Astrocyte (in vitro differentiated cells and primary cell): ENCODE data around the gene ETV6. TPM values are rescaled to one million over a fixed set of nuclear protein-coding genes. Genes with fewer than 3 reads are reported as not detected.

Experiments used
- DNase-seq: peaks from one replicate; pipeline ENCODE4 v3.0.0-alpha.2; 2010; ENCODE audit warnings: low read depth
- FAIRE-seq: peaks from 2 replicates; lab custom pipeline; 2011; peaks lifted over from hg19 to GRCh38; lab: Jason Lieb, UNC
- H2AFZ ChIP-seq: 2 replicates; pipeline ENCODE4 v1.6.0; 2012; ENCODE audit warnings: low read depth, low read length, inconsistent platforms
- H3K27ac ChIP-seq: 2 replicates; pipeline ENCODE4 v1.5.1; 2011; ENCODE audit warnings: low read depth, low read length, inconsistent platforms
- H3K27me3 ChIP-seq: 2 replicates; pipeline ENCODE4 v1.6.0; 2011; ENCODE audit warnings: low read length, inconsistent platforms; ENCODE audit not compliant: insufficient read depth
- H3K36me3 ChIP-seq: 2 replicates; pipeline ENCODE4 v1.5.1; 2011; ENCODE audit warnings: low read length, inconsistent platforms; ENCODE audit not compliant: insufficient read depth
- H3K4me1 ChIP-seq: 2 replicates; pipeline ENCODE4 v1.5.1; 2011; ENCODE audit warnings: low read length, inconsistent platforms; ENCODE audit not compliant: insufficient read depth
- H3K4me2 ChIP-seq: 2 replicates; pipeline ENCODE4 v1.6.0; 2012; ENCODE audit warnings: low read length, inconsistent platforms
- H3K4me3 ChIP-seq: 2 replicates; pipeline ENCODE4 v1.5.1; 2011; ENCODE audit warnings: low read depth, mild to moderate bottlenecking, low read length, inconsistent platforms; ENCODE audit not compliant: insufficient read depth
- H3K79me2 ChIP-seq: 2 replicates; pipeline ENCODE4 v1.6.0; 2012; ENCODE audit warnings: mild to moderate bottlenecking, low read length, inconsistent platforms; ENCODE audit not compliant: insufficient read depth
- H3K9ac ChIP-seq: 2 replicates; pipeline ENCODE4 v1.6.0; 2012; ENCODE audit warnings: mild to moderate bottlenecking, low read length, inconsistent platforms
- H3K9me3 ChIP-seq: 2 replicates; pipeline ENCODE4 v1.5.1; 2012; ENCODE audit warnings: low read depth, mild to moderate bottlenecking, low read length, inconsistent platforms; ENCODE audit not compliant: insufficient read depth
- H4K20me1 ChIP-seq: 2 replicates; pipeline ENCODE4 v1.6.0; 2012; ENCODE audit warnings: low read length, inconsistent platforms; ENCODE audit not compliant: insufficient read depth
- H3K27ac Mint-ChIP-seq: one replicate; pipeline ENCODE4 v1.8.0; 2021; ENCODE audit warnings: mild to moderate bottlenecking, mixed read lengths; ENCODE audit not compliant: unreplicated experiment
- H3K27me3 Mint-ChIP-seq: one replicate; pipeline ENCODE4 v1.8.0; 2021; ENCODE audit warnings: low read depth, mixed read lengths; ENCODE audit not compliant: unreplicated experiment
- H3K36me3 Mint-ChIP-seq: one replicate; pipeline ENCODE4 v1.8.0; 2021; ENCODE audit warnings: low read depth, mixed read lengths; ENCODE audit not compliant: unreplicated experiment
- H3K4me1 Mint-ChIP-seq: one replicate; pipeline ENCODE4 v1.8.0; 2021; ENCODE audit warnings: low read depth, mixed read lengths; ENCODE audit not compliant: unreplicated experiment
- H3K4me3 Mint-ChIP-seq: one replicate; pipeline ENCODE4 v1.8.0; 2021; ENCODE audit warnings: mild to moderate bottlenecking, moderate library complexity, mixed read lengths; ENCODE audit not compliant: unreplicated experiment
- H3K9me3 Mint-ChIP-seq: one replicate; pipeline ENCODE4 v1.8.0; 2021; ENCODE audit warnings: mild to moderate bottlenecking, mixed read lengths; ENCODE audit not compliant: unreplicated experiment
- CTCF ChIP-seq: IDR thresholded peaks from 2 replicates; pipeline ENCODE4 v1.5.1; 2011; ENCODE audit warnings: low read depth, mild to moderate bottlenecking, inconsistent platforms, low read length, moderate library complexity; ENCODE audit not compliant: insufficient read depth
- EZH2 ChIP-seq: IDR thresholded peaks from 2 replicates; pipeline ENCODE4 v1.6.1; 2012; ENCODE audit warnings: mild to moderate bottlenecking, low read length, inconsistent platforms; ENCODE audit not compliant: insufficient read depth
- total RNA-seq: library from RNA; stranded (reverse); gene quantifications from 2 replicates; pipeline ENCODE4 v1.2.1, GENCODE V29; 2021

Gene ETV6
- total RNA-seq, 1 donor from 2014 or later = 41.2 TPM

- FAIRE-seq (no peak), DNase-seq (no peak)
- no peak for TF ChIP-seq EZH2
- TF ChIP-seq CTCF = no peak
- Histone ChIP-seq H3K27ac (no peak overlapping the region), H3K27me3 (no peaks in the 10 kb centered on the region), H3K4me3 (no peak overlapping the region), H3K79me2 (peaks cover 31% of the 10 kb centered on the region), H3K9me3 (no peaks in the 10 kb centered on the region), H3K9ac (no peak overlapping the region), H2AFZ (no peak overlapping the region), H3K36me3 (peaks cover 11% of the 10 kb centered on the region), H3K4me1 (peaks cover 18% of the 10 kb centered on the region), H3K4me2 (no peak overlapping the region), H4K20me1 (peaks cover 4% of the 10 kb centered on the region)
- H3K36me3 Mint-ChIP-seq = peaks cover 7% of the 10 kb centered on the region
- H3K27ac Mint-ChIP-seq = peak overlapping the region; percentile 35
- no peaks in the 10 kb centered on the region for H3K27me3 Mint-ChIP-seq
- H3K4me3 Mint-ChIP-seq = no peak overlapping the region
- H3K4me1 Mint-ChIP-seq = peaks cover 48% of the 10 kb centered on the region
- H3K9me3 Mint-ChIP-seq = no peaks in the 10 kb centered on the region
These were observed 107.6 kb downstream of the ETV6 start for GRCh38 chr12:11757095-11757494.

GRCh38 chr12:11757531-11757930, 108.1 kb downstream of the ETV6 start:
- peaks cover 22% of the 10 kb centered on the region for H3K4me1 ChIP-seq
- no peak overlapping the region for H3K27ac Mint-ChIP-seq
- no peak for DNase-seq
- H3K79me2 ChIP-seq = peaks cover 33% of the 10 kb centered on the region
- peaks cover 7% of the 10 kb centered on the region for H3K36me3 Mint-ChIP-seq
- H3K27me3 ChIP-seq = no peaks in the 10 kb centered on the region
- no peak overlapping the region for H3K4me3 Mint-ChIP-seq
- H3K36me3 ChIP-seq = peaks cover 11% of the 10 kb centered on the region
- FAIRE-seq = no peak
- no peak overlapping the region for H3K27ac ChIP-seq
- no peak for TF ChIP-seq EZH2
- no peak for TF ChIP-seq CTCF
- H3K4me2 ChIP-seq = no peak overlapping the region
- H2AFZ ChIP-seq = no peak overlapping the region
- peaks cover 4% of the 10 kb centered on the region for H4K20me1 ChIP-seq
- H3K9ac ChIP-seq = no peak overlapping the region
- H3K9me3 Mint-ChIP-seq = no peaks in the 10 kb centered on the region
- peaks cover 52% of the 10 kb centered on the region for H3K4me1 Mint-ChIP-seq
- H3K27me3 Mint-ChIP-seq = no peaks in the 10 kb centered on the region
- no peak overlapping the region for H3K4me3 ChIP-seq
- H3K9me3 ChIP-seq = no peaks in the 10 kb centered on the region

DNA sequence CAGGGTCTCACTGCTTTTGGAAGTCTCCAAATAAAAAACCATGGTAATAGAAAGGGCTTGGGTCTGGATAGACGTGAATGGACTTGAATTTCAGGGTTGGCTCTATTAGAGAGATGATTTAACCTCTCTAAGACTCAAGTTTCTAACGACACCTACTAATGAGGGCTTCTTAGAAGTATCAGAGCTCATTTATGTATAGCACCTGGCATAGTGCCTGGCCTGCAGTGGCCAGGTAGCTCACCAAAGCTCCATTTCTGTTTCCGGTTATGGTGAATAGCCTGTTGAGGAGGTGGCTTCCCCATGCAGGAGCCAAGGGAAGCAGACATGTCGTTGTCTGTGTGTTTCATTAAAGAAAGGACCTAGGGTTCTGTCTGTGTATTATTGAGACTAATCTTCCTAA, 108.6 kb downstream of the ETV6 start:
- Mint-ChIP-seq H3K4me1 (peaks cover 53% of the 10 kb centered on the region), H3K27ac (no peak overlapping the region), H3K27me3 (no peaks in the 10 kb centered on the region), H3K4me3 (no peak overlapping the region), H3K9me3 (no peaks in the 10 kb centered on the region), H3K36me3 (peaks cover 2% of the 10 kb centered on the region)
- H3K27ac ChIP-seq = peak overlapping the region; percentile 55
- no peak overlapping the region for H3K4me3 ChIP-seq
- peaks cover 3% of the 10 kb centered on the region for H4K20me1 ChIP-seq
- H3K36me3 ChIP-seq = peaks cover 11% of the 10 kb centered on the region
- H3K9me3 ChIP-seq = no peaks in the 10 kb centered on the region
- H3K27me3 ChIP-seq = no peaks in the 10 kb centered on the region
- no peak overlapping the region for H2AFZ ChIP-seq
- H3K4me1 ChIP-seq = peaks cover 28% of the 10 kb centered on the region
- H3K9ac ChIP-seq = peak overlapping the region; percentile 2
- FAIRE-seq (no peak), DNase-seq (no peak)
- H3K4me2 ChIP-seq = no peak overlapping the region
- TF ChIP-seq EZH2 (no peak), CTCF (no peak)
- peaks cover 33% of the 10 kb centered on the region for H3K79me2 ChIP-seq
